NK-92 (cell line): ENCODE measurements around the gene DENND1C.
"Not testable (repeated sequence)": the region's sequence is repeated elsewhere in the genome, so short reads cannot be mapped to it uniquely, and the experiment has no call there.

Experiments
- DNase-seq: peaks from one replicate; lab custom pipeline; 2025; ENCODE audit not compliant: unreplicated experiment; lab: John Stamatoyannopoulos, UW

DENND1C gene

GRCh38 chr19:6508028-6508771, 26.6 kb upstream of the DENND1C start:
- DNase-seq, result not testable (repeated sequence)

GRCh38 chr19:6503407-6504201, 22.0 kb upstream of the DENND1C start:
- no peak for DNase-seq

- DNase-seq, result no peak
Observed at GRCh38 chr19:6501740-6502648, 20.4 kb upstream of the DENND1C start, which contains the start of gene TUBB4A. TSS of gene TUBB4A (minus strand) at chr19:6502309. CDS start at chr19:6502212, 97 bp downstream.

- DNase-seq, result no peak
Observed at GRCh38 chr19:6500837-6501739, 19.5 kb upstream of the DENND1C start.

GRCh38 chr19:6499052-6499790, 17.6 kb upstream of the DENND1C start:
- no peak for DNase-seq

- DNase-seq, result no peak
Observed at GRCh38 chr19:6498294-6499036, 16.9 kb upstream of the DENND1C start.

- DNase-seq, result no peak
Observed at GRCh38 chr19:6495947-6496346, 14.4 kb upstream of the DENND1C start.

- DNase-seq, result no peak
Observed at GRCh38 chr19:6494438-6495036, 12.9 kb upstream of the DENND1C start.

GRCh38 chr19:6491802-6492592, 10.4 kb upstream of the DENND1C start:
- no peak for DNase-seq

- DNase-seq, result no peak
Observed at GRCh38 chr19:6490134-6490533, 8.5 kb upstream of the DENND1C start.

- DNase-seq, result no peak
Observed at GRCh38 chr19:6489278-6490061, 7.9 kb upstream of the DENND1C start.

- DNase-seq, result no peak
Observed at GRCh38 chr19:6484831-6485230, 3.2 kb upstream of the DENND1C start.

- no peak for DNase-seq
Observed at GRCh38 chr19:6484230-6484629, 2.6 kb upstream of the DENND1C start.

GRCh38 chr19:6483235-6483634, 1.6 kb upstream of the DENND1C start:
- DNase-seq, result no peak

- DNase-seq, result no peak
Observed at GRCh38 chr19:6482343-6482686, 728 bp upstream of the DENND1C start.

- DNase-seq, result no peak
Observed at GRCh38 chr19:6480848-6481415, 655 bp downstream of the DENND1C start.
